Right lobe of liver (tissue), 6 donors: ENCODE data around the gene CBX5. TPM values are rescaled to one million over a fixed set of nuclear protein-coding genes. Genes with fewer than 3 reads are reported as not detected.
"Not testable (repeated sequence)": the region's sequence is repeated elsewhere in the genome, so short reads cannot be mapped to it uniquely, and the experiment has no call there.

Experiments
- ATAC-seq, 4 donors: fragments of 200-7000 bp; cut with Tn5 transposase; one replicate each; pipeline ENCODE4 v1.9.1; 2020; ENCODE audit warnings: mild to moderate bottlenecking in 4 of 4, moderate library complexity in 4 of 4
- DNase-seq, 3 donors: peaks; one replicate each; pipeline ENCODE4 v3.0.0-alpha.2; 2020
- H3K27ac ChIP-seq, 3 donors: fragments of 200-600 bp; one replicate each; pipeline ENCODE4 v1.8.0; 2022
- H3K27me3 ChIP-seq, 2 donors: fragments of 200-600 bp; one replicate each; pipeline ENCODE4 v1.8.0; 2022
- H3K36me3 ChIP-seq, 4 donors: fragments of 200-600 bp; sonication (generic) in 1 of 4; one replicate each; pipeline versions ENCODE4 v1.5.1 to v1.8.0; 2017 to 2022; ENCODE audit warnings: control low read depth in 1 of 4
- H3K4me1 ChIP-seq, 4 donors: fragments of 200-600 bp; sonication (generic) in 1 of 4; one replicate each; pipeline versions ENCODE4 v1.5.1 to v1.8.0; 2017 to 2022; ENCODE audit warnings: control low read depth in 1 of 4
- H3K4me3 ChIP-seq, 3 donors: fragments of 200-600 bp; one replicate each; pipeline ENCODE4 v1.8.0; 2022
- H3K9me3 ChIP-seq, 4 donors: fragments of 200-600 bp; sonication (generic) in 1 of 4; one replicate each; pipeline versions ENCODE4 v1.5.1 to v1.8.0; 2017 to 2022; ENCODE audit warnings: control low read depth in 1 of 4
- POLR2A ChIP-seq: fragments of 450-650 bp; IDR thresholded peaks from one replicate; pipeline ENCODE4 v1.6.1; 2017; ENCODE audit warnings: antibody characterized with exemption, mild to moderate bottlenecking
- WGBS: methylation state at CpG from one replicate; pipeline ENCODE4 v1.1.6; 2018; ENCODE audit warnings: low coverage, low lambda C conversion rate; ENCODE audit not compliant: insufficient coverage; ENCODE audit errors: missing lambda C conversion rate; 5-methylcytosine and 5-hydroxymethylcytosine counted together
- intact Hi-C, 2 donors: fragments of 100-400 bp; cut with DNase I; formaldehyde crosslinking; loops; one replicate each; pipeline versions ENCODE4 v1.11.2 to v1.14.1; 2022
- total RNA-seq, 6 experiments: library from RNA; depleted of rRNA in 2 of 6; stranded (reverse); fragments of >200 nt in 2 of 6; fragmentation: NEBNext Ultra II Directional in 3 of 6; extraction: Animal tissue kit (Norgen Biotek cat#: 25700) in 3 of 6; gene quantifications; one replicate each; pipeline versions ENCODE4 v1.1.0 to v1.2.4, GENCODE V29; 2016 to 2023
- TF ChIP-seq, protein P1 (sequence below), 4 donors: fragments of 200-600 bp in 3 of 4; fragments of 450-650 bp in 1 of 4; IDR thresholded peaks; one replicate each; pipeline versions ENCODE4 v1.5.1 to v1.8.0; 2016 to 2022; ENCODE audit warnings: antibody characterized with exemption in 4 of 4, mild to moderate bottlenecking in 2 of 4
- donor health status: DM: no; HTN: yes; CAD: no.
- donor health status: DM: no; HTN: no; CAD: no.
- donor health status: DM: no; HTN: no; CAD: no.
- donor health status: DM: no; HTN: yes; CAD: no.
- donor health status: DM: no; HTN: yes; CAD: no.

CBX5 gene
- total RNA-seq, 6 experiments from 2014 or later, result 14.4 to 23.7 (median 20.1) TPM

DNA sequence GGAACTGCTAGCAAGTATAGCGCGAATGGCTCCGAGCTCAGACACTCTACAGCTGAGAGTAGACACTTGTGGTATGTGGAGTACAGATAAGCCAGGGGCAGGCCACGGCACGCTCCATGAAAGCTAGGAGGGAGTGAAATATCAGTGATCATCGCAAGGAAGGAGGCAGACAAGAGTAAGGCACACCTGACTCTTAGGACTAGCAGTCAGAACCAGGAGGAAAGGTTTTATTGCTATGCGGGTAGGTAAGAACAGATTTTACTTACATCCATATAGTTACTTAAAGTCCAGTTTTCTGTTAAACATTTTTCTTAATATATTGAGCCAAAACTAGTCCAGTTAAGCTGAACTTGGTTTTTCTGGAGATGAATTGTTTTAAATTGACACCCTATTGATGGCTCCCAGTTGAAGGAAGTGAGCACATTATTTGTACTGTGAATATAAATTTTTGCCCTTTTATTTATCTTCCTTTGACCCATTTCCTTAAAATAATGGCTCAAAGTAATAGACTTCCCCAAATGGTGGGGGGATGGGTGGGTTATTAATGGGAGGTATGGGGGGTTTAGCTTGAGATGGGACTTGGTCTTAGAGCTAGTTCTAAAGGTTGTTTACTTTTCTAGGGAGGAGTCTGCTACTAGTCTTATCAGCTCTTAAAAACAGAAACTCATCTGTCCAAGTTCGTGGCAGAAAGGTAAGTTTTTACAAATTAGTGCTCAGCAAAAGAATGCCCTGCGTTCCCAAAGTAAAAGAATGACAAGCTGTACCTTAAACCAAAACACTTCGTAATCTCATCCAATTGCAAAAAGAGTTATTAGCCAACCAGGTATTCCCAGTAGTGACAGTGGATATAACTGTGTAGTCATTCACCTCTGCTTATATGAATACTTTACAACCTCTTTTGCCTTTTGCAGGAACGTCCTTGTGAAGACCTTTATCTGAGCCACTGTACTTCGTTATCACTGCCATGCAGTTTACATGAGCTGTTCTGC lies 6.4 kb upstream of the CBX5 start:
- TF ChIP-seq, protein P1, sequence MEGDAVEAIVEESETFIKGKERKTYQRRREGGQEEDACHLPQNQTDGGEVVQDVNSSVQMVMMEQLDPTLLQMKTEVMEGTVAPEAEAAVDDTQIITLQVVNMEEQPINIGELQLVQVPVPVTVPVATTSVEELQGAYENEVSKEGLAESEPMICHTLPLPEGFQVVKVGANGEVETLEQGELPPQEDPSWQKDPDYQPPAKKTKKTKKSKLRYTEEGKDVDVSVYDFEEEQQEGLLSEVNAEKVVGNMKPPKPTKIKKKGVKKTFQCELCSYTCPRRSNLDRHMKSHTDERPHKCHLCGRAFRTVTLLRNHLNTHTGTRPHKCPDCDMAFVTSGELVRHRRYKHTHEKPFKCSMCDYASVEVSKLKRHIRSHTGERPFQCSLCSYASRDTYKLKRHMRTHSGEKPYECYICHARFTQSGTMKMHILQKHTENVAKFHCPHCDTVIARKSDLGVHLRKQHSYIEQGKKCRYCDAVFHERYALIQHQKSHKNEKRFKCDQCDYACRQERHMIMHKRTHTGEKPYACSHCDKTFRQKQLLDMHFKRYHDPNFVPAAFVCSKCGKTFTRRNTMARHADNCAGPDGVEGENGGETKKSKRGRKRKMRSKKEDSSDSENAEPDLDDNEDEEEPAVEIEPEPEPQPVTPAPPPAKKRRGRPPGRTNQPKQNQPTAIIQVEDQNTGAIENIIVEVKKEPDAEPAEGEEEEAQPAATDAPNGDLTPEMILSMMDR (IDR thresholded peaks at IDR 0.05), result no peak
- TF ChIP-seq POLR2A, result no peak
- no peak overlapping the region for H3K4me3 ChIP-seq
- H3K27me3 ChIP-seq, result no peaks in the 10 kb centered on the region
- H3K9me3 ChIP-seq, result no peaks in the 10 kb centered on the region
- DNase-seq (no peak), ATAC-seq (no peak)
- no peak overlapping the region for H3K27ac ChIP-seq
- H3K4me1 ChIP-seq, result peaks cover 0 to 41% (median 11%) of the 10 kb centered on the region in 4 donors
- 58% methylated on average over 10 of the region's 12 CpGs for WGBS
- intact Hi-C loops, result no loop called here
- peaks cover 19 to 63% (median 50%) of the 10 kb centered on the region in 4 donors for H3K36me3 ChIP-seq

DNA sequence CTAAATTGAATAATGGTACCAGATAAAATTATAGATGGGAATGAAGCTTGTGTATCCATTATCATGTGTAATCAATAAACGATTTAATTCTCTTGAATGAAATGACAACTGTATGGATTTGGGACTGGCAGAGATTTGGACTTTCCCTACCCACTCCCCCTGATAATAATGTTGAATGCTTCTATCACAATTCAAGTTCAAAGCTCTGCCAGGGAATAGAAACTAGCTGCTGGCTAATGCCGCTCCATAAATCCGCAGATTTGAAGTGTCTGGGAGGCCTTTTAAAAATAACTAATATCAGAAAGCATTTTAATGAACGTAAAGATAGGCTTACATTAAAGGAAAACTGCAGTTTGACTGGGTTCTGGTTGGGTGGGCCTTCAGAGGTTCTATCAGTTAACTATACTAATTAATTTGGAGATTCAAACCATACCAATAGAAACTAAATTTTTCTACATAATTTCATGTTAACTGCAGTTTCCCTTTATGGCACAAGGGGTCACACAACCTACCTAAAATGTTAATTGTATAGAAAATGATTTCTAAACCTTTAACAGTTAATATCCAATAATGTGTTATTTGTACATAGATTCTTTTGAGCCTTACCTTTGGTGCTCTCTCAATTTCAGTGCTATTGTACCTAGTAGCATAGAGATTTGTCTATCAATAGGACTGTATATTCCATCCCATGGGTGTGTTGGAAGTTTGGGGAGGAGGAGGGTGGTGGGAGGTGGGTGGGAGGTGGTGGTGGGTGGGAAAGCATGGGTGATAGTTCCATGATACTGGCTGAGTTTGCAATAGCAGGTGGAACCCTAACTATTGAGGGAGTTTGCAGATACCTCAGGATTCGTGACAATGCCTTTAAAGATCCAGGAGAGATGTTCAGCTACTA lies 5.5 kb upstream of the CBX5 start:
- no peak for TF ChIP-seq POLR2A
- TF ChIP-seq, protein P1 (IDR thresholded peaks at IDR 0.05), result peak in 2 of 4 donors; percentile 5 to 13
- 60% methylated on average over 4 of the region's 5 CpGs for WGBS
- Histone ChIP-seq H3K27me3 (no peaks in the 10 kb centered on the region), H3K36me3 (peaks cover 19 to 63% (median 50%) of the 10 kb centered on the region in 4 donors), H3K27ac (no peak overlapping the region), H3K4me3 (no peak overlapping the region), H3K4me1 (peaks cover 0 to 41% (median 11%) of the 10 kb centered on the region in 4 donors), H3K9me3 (no peaks in the 10 kb centered on the region)
- DNase-seq (no peak), ATAC-seq (no peak)
- intact Hi-C loops, result no loop called here

DNA sequence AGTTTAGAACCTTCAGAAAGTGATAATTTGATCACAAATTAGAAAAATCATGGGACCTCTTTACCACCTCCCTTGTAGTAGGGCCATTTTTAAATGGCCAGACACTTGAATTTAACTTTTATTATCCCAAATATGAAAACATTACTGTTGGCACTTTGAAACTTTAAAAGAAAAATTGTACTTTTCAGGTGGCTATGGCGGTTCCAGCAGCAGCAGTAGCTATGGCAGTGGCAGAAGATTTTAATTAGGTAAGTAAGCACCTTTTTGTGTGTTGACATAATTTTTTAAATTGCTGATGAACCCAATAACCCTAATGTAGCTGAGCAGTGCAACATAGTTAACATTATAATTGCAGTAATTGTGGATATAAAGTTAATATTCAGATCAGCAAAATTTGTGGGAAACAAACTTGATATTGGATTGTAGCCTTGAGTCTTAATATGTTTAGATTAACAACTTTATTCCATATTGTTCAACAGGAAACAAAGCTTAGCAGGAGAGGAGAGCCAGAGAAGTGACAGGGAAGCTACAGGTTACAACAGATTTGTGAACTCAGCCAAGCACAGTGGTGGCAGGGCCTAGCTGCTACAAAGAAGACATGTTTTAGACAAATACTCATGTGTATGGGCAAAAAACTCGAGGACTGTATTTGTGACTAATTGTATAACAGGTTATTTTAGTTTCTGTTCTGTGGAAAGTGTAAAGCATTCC lies 4.3 kb upstream of the CBX5 start:
- WGBS, result 43% methylated on average over 2 of the region's 2 CpGs
- H3K4me3 ChIP-seq, ATAC-seq, H3K27ac ChIP-seq, DNase-seq, intact Hi-C loops, H3K27me3 ChIP-seq, H3K9me3 ChIP-seq: not testable (repeated sequence)
- Histone ChIP-seq H3K4me1 (peaks cover 0 to 41% (median 11%) of the 10 kb centered on the region in 4 donors), H3K36me3 (peaks cover 19 to 63% (median 50%) of the 10 kb centered on the region in 4 donors)

DNA sequence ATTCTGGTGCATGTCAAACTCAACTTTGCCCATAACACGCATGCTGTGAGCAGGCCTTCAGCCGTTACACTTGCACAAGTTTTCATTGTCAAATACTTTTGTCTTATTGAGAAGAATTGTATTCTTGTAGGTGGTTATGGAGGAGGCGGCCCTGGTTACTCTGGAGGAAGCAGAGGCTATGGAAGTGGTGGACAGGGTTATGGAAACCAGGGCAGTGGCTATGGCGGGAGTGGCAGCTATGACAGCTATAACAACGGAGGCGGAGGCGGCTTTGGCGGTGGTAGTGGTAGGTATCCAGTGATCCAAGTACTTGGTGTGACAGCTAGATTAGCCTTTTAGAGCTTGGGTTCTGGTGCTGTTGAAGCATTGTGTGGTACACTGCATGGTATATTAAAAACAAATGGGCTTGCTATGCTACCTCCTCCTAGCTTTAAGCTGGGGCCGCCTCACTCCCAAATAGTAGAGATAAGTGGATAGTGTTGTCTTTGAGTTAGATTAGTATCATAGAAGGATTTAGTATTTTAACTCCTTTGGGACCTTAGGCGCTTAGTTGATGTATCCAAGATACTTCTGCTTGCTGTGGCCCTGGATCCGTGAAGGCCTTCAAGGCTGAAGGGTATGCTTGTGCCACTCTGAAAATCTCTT lies 3.1 kb upstream of the CBX5 start:
- no peak for TF ChIP-seq POLR2A
- TF ChIP-seq, protein P1 (IDR thresholded peaks at IDR 0.05), result no peak
- Histone ChIP-seq H3K36me3 (peaks cover 19 to 63% (median 50%) of the 10 kb centered on the region in 4 donors), H3K9me3 (no peaks in the 10 kb centered on the region), H3K27me3 (no peaks in the 10 kb centered on the region), H3K4me1 (peaks cover 0 to 50% (median 15%) of the 10 kb centered on the region in 4 donors), H3K4me3 (peak overlapping the region in 1 of 3 donors; percentile 0), H3K27ac (no peak overlapping the region)
- DNase-seq, result peak in 1 of 3 donors; percentile 36
- no peak for ATAC-seq
- intact Hi-C loops, result no loop called here
- 44% methylated on average over 9 of the region's 11 CpGs for WGBS

DNA sequence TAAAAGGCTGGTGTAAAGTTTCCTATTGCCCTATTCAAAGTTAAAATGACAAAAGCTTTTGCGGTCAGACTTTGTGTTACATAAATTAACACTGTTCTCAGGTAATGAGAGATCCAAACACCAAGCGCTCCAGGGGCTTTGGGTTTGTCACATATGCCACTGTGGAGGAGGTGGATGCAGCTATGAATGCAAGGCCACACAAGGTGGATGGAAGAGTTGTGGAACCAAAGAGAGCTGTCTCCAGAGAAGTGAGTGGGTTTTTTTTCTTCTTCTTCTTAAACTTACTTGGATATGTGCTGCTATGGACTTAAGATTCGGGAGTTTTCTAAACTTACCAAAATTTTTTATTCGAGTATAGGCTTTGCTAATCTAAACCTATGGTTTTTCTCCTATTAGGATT lies 1.8 kb upstream of the CBX5 start:
- peak overlapping the region; percentile 66 to 90 (median 72) for H3K4me3 ChIP-seq
- ATAC-seq, DNase-seq, H3K27me3 ChIP-seq, H3K9me3 ChIP-seq, intact Hi-C loops: not testable (repeated sequence)
- H3K4me1 ChIP-seq, result peaks cover 0 to 52% (median 17%) of the 10 kb centered on the region in 4 donors
- WGBS, result 16% methylated on average over 4 of the region's 4 CpGs
- peaks cover 12 to 49% (median 39%) of the 10 kb centered on the region in 4 donors for H3K36me3 ChIP-seq
- peak overlapping the region in 2 of 3 donors; percentile 73 to 90 for H3K27ac ChIP-seq

DNA sequence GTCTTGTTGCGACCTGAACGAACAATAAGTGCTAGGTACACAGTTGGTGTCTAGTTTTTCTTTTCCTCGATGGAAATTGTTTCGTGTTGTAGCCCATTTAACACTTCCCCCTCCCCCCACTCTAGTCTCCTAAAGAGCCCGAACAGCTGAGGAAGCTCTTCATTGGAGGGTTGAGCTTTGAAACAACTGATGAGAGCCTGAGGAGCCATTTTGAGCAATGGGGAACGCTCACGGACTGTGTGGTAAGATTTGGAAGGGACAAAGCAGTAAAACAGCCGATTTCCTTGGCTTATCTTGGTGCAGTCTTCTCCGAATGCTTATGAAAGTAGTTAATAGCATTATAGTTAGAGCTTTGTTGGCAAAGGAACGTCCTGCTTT lies 1.3 kb upstream of the CBX5 start:
- peak overlapping the region; percentile 73 to 92 (median 90) for H3K27ac ChIP-seq
- ATAC-seq, DNase-seq, H3K27me3 ChIP-seq, intact Hi-C loops, H3K9me3 ChIP-seq: not testable (repeated sequence)
- H3K36me3 ChIP-seq, result peaks cover 12 to 44% (median 35%) of the 10 kb centered on the region in 4 donors
- peak overlapping the region; percentile 66 to 90 (median 72) for H3K4me3 ChIP-seq
- WGBS, result 0% methylated on average over 10 of the region's 10 CpGs
- H3K4me1 ChIP-seq, result peaks cover 0 to 51% (median 17%) of the 10 kb centered on the region in 4 donors
